Activated B cell treated with CpG ODN at 0.5 μM for 24 hours (primary cell): ENCODE data around the gene UXS1. TPM values are rescaled to one million over a fixed set of nuclear protein-coding genes. Genes with fewer than 3 reads are reported as not detected.
"Not testable (repeated sequence)": the region's sequence is repeated elsewhere in the genome, so short reads cannot be mapped to it uniquely, and the experiment has no call there.

Experiments
- ATAC-seq: fragments of 200-7000 bp; cut with Tn5 transposase; one replicate; pipeline ENCODE4 v1.10.0; 2021; ENCODE audit warnings: low read depth, mild to moderate bottlenecking, moderate library complexity
- CTCF ChIA-PET: fragments of 350-600 bp; sonication (Branson Sonifier 250); formaldehyde crosslinking; loops from one replicate; lab custom pipeline; 2021; ENCODE audit warnings: antibody characterized with exemption; lab: Charles Lee
- POLR2A ChIA-PET: fragments of 350-600 bp; sonication (Branson Sonifier 250); formaldehyde crosslinking; loops from one replicate; lab custom pipeline; 2021; ENCODE audit warnings: antibody characterized with exemption; lab: Charles Lee
- DNase-seq: peaks from one replicate; pipeline ENCODE4 v3.0.0; 2022
- H3K27ac Mint-ChIP-seq: one replicate; pipeline ENCODE4 v1.8.0; 2020; ENCODE audit warnings: mixed read lengths
- H3K27me3 Mint-ChIP-seq: one replicate; pipeline ENCODE4 v1.8.0; 2021; ENCODE audit warnings: mixed read lengths
- H3K36me3 Mint-ChIP-seq: one replicate; pipeline ENCODE4 v1.8.0; 2021; ENCODE audit warnings: low read depth, mixed read lengths
- H3K4me1 Mint-ChIP-seq: one replicate; pipeline ENCODE4 v1.8.0; 2021; ENCODE audit warnings: mixed read lengths
- H3K4me3 Mint-ChIP-seq: one replicate; pipeline ENCODE4 v1.8.0; 2020; ENCODE audit warnings: mild to moderate bottlenecking, mixed read lengths
- H3K9me3 Mint-ChIP-seq: one replicate; pipeline ENCODE4 v1.8.0; 2020; ENCODE audit warnings: mixed read lengths
- intact Hi-C: fragments of 100-400 bp; cut with micrococcal nuclease; formaldehyde crosslinking; loops from one replicate; pipeline ENCODE4 v1.15.1; 2024
- total RNA-seq: library from RNA; stranded (reverse); gene quantifications from 2 replicates; pipeline ENCODE4 v1.2.3, GENCODE V29; 2022
- TF ChIP-seq, protein P1 (sequence below): fragments of 200-600 bp; IDR thresholded peaks from one replicate; pipeline ENCODE4 v1.8.0; 2022; ENCODE audit warnings: antibody characterized with exemption, mild to moderate bottlenecking

The UXS1 gene
- total RNA-seq, 1 donor from 2014 or later = 24.2 TPM

DNA sequence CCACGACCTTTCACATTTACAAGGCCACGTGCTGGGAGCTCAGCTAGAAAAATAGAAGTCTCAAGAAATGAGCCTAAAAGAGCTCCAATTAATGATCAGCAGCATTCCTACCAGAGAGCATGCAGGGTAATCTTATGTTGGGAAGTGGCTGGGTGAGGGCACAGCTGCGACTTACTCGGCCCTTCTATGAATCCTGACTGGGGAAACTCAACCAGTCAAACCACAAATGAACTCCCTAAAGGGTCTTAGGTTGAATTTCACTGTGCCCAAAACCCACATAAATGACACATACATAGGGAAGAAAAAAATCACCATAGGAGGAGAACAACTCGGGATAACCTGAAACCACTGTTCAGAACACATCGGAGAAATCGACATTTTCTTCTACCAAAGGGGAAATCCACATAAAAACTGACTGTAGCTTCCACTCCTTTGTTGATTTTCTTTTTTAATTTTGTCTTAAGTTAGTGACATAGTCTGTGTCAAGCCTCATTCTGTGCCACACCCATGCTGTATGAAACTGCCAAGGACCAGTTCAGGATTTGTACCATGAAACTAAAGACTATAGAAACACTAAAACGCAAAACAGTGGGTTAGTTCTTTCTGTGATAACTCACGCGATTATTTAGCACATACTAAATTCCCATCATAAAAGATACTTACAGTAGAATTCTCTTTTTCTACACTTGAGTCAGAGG lies 54.7 kb downstream of the UXS1 start:
- intact Hi-C loops = no loop called here
- H3K27me3 Mint-ChIP-seq = no peaks in the 10 kb centered on the region
- no peak overlapping the region for H3K4me3 Mint-ChIP-seq
- DNase-seq (no peak), ATAC-seq (no peak)
- H3K27ac Mint-ChIP-seq = peak overlapping the region; percentile 9
- H3K4me1 Mint-ChIP-seq = peaks cover 30% of the 10 kb centered on the region
- CTCF ChIA-PET = interaction anchor here (1.3 kb wide), 1 partner anchor 19 kb away, joined by 3 read pairs; no protein-coding TSS in a partner anchor
- TF ChIP-seq, protein P1, sequence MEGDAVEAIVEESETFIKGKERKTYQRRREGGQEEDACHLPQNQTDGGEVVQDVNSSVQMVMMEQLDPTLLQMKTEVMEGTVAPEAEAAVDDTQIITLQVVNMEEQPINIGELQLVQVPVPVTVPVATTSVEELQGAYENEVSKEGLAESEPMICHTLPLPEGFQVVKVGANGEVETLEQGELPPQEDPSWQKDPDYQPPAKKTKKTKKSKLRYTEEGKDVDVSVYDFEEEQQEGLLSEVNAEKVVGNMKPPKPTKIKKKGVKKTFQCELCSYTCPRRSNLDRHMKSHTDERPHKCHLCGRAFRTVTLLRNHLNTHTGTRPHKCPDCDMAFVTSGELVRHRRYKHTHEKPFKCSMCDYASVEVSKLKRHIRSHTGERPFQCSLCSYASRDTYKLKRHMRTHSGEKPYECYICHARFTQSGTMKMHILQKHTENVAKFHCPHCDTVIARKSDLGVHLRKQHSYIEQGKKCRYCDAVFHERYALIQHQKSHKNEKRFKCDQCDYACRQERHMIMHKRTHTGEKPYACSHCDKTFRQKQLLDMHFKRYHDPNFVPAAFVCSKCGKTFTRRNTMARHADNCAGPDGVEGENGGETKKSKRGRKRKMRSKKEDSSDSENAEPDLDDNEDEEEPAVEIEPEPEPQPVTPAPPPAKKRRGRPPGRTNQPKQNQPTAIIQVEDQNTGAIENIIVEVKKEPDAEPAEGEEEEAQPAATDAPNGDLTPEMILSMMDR = no peak
- POLR2A ChIA-PET = interaction anchor here (1.0 kb wide), 1 partner anchor 21 kb away, joined by 3 read pairs; no protein-coding TSS in a partner anchor
- H3K36me3 Mint-ChIP-seq = peaks cover 50% of the 10 kb centered on the region
- no peaks in the 10 kb centered on the region for H3K9me3 Mint-ChIP-seq

DNA sequence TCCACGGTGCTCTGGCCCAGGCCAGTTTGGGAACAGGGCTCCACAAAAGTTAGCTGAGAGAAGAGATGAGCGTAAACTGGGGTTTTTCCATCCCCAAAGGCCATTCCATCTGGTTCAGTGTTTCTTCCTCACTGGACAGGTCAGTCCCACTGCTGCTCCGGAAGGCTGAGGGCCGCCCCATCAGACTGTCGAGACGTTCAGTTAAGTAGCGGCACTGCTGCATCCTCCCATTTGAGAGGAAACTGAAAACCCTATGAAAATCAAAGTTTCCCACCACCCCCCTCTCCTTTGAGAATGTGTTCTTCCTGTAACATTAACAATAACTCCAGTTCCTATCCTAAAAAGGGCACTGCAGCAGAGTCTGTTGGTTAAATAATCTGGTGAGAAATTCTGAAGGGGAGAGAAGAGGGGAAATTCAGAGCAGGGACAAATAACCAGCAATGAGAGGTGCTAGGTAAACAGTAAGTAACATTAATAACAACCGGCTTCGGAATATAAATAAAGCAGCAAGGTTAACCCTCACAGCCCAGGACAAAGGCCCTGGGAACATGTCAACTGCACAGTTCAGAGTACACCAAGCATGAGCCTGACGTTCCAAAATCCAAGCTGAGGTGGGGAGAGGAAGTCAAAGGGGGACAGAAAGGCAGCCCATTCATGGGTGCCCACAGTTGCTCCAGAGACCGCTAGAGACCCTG lies 55.4 kb downstream of the UXS1 start:
- Mint-ChIP-seq H3K27me3 (no peaks in the 10 kb centered on the region), H3K9me3 (no peaks in the 10 kb centered on the region), H3K4me3 (no peak overlapping the region), H3K4me1 (peaks cover 30% of the 10 kb centered on the region), H3K36me3 (peaks cover 43% of the 10 kb centered on the region), H3K27ac (peak overlapping the region; percentile 9)
- no peak for DNase-seq
- ChIA-PET POLR2A (no interaction called here), CTCF (interaction anchor here (1.3 kb wide), 1 partner anchor 20 kb away, joined by 3 read pairs; no protein-coding TSS in a partner anchor)
- ATAC-seq = no peak
- intact Hi-C loops = no loop called here
- TF ChIP-seq, protein P1 = no peak

DNA sequence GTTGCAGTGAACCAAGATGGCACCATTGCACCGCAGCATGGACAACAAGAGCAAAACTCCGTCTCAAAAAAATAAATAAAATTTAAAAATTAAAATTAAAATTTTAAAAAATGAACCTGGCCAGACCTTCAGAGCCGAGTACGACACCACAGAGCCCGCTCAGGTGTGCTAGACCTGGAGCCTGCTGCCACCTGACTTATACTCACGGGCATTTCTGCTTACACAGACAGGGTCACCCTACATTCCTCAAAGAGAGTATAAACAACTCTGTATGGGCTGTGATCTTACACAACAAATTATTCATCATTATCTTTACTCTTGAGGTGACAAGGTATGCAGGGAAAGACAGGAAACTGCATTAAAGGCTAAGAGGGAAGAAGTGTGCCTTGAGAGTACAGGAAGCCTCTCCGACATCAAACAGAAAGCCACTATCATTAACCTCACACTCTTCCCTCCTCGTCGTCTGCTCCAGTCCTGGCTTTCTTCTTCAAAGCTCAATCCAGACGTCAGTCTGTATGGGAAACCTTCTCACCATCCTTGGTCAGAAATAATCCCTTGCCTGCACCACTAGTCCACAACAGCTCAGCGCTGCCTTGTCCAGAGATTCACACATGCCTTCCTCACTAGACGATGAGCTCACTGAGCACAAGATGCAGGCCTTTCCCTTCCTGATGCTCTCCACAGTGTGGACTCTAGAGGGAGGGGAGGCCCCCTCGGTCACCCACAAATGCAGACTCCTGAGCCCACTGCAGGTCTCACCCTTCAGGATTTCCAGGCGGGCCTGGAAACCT lies 56.2 kb downstream of the UXS1 start:
- Mint-ChIP-seq H3K9me3 (no peaks in the 10 kb centered on the region), H3K4me1 (peaks cover 30% of the 10 kb centered on the region), H3K27ac (no peak overlapping the region), H3K4me3 (no peak overlapping the region), H3K27me3 (no peaks in the 10 kb centered on the region), H3K36me3 (peaks cover 38% of the 10 kb centered on the region)
- CTCF ChIA-PET = no interaction called here
- intact Hi-C loops = no loop called here
- TF ChIP-seq, protein P1 = no peak
- no peak for ATAC-seq
- POLR2A ChIA-PET = no interaction called here
- no peak for DNase-seq

DNA sequence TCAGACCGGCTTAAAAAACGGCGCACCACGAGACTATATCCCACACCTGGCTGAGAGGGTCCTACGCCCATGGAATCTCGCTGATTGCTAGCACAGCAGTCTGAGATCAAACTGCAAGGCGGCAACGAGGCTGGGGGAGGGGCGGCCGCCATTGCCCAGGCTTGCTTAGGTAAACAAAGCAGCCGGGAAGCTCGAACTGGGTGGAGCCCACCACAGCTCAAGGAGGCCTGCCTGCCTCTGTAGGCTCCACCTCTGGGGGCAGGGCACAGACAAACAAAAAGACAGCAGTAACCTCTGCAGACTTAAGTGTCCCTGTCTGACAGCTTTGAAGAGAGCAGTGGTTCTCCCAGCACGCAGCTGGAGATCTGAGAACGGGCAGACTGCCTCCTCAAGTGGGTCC lies 62.9 kb downstream of the UXS1 start:
- DNase-seq, POLR2A ChIA-PET, ATAC-seq, intact Hi-C loops, H3K9me3 Mint-ChIP-seq, CTCF ChIA-PET, H3K4me1 Mint-ChIP-seq, H3K27me3 Mint-ChIP-seq, H3K27ac Mint-ChIP-seq, H3K4me3 Mint-ChIP-seq: not testable (repeated sequence)
- peaks cover 34% of the 10 kb centered on the region for H3K36me3 Mint-ChIP-seq

DNA sequence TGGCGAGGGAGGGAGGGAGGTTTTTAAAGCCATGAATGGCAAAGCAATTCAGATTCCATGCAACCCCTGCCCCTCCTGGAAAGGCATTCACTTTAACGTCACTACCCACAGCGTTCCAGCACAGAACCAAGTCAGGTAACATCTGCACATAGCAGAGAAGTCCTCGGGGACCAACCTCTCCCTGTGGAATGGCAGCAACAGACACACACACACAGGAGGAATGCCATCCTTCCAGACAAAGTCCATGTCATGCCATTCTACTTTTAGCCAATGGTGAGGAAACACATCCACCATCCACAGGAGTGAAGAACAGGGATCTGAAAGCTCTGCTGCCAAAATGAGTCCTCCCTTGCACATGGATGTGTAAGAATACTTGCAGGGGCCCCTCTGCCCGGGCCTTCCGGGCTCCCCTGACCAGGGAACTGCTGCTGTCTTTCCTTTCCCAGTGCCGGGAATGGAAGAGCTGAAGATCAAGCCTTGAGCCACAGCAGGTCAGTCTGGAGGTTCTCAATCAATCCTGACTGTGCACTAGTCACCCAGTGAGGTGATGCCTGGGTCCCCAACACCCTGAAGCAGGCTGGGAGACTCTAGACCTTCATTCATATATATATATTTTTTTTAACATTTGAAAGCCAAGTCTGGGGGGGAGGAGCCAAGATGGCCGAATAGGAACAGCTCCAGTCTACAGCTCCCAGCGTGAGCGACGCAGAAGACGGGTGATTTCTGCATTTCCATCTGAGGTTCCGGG lies 63.7 kb downstream of the UXS1 start:
- TF ChIP-seq, protein P1 = no peak
- POLR2A ChIA-PET = no interaction called here
- Mint-ChIP-seq H3K27ac (no peak overlapping the region), H3K9me3 (no peaks in the 10 kb centered on the region), H3K4me1 (peaks cover 10% of the 10 kb centered on the region), H3K27me3 (no peaks in the 10 kb centered on the region), H3K4me3 (no peak overlapping the region), H3K36me3 (peaks cover 39% of the 10 kb centered on the region)
- no peak for ATAC-seq
- CTCF ChIA-PET = no interaction called here
- DNase-seq = no peak
- intact Hi-C loops = no loop called here
